ENCODE measurements around the gene VSTM2B.
"Not testable (repeated sequence)": the region's sequence is repeated elsewhere in the genome, so short reads cannot be mapped to it uniquely, and the experiment has no call there.

Gene VSTM2B

GRCh38 chr19:29525901-29526729 lies at the start of gene VSTM2B:
Gene VSTM2B, plus strand, starts transcription at chr19:29525994. Its CDS starts 590 bp downstream, at chr19:29526584.
- DNase-seq, result no peak

- DNase-seq, result no peak
Observed at GRCh38 chr19:29476528-29476927, 49.3 kb upstream of the VSTM2B start.

DNA sequence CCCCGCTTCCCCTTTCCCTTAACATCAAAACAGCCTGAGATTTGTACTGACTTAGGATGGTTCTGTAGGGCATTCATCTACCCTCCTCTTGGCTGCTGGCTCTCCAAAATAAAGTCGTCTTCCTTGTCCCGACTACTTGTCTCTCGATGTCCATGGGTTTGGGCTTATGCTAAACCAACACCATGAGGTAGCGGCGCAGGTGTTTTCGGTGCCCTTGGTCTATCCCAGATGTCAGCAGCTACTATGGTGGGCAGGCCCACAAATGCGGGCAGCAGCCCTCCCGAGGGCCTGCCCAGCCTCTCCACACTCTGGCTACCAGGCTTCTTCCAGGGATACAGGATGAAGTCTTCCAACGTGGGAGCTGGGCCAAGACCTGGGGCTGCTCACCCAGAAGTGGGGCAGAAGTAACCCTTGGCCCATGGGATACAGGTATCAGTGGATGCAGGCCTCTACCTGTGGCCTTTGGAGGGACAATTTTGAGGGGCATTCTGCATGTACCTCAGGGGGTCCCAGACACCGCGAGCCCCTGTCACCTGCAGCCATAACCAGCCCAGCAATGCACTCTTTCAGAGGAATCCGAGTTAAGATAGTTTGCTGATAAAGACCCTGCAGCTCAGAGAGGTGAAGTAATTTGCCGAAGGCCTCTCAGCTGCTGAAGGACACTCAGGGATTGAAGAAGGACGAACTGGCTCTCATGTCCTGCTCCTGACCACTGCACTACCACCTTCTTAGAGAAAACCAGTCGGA lies 47.8 kb upstream of the VSTM2B start:
- no peak for DNase-seq

DNA sequence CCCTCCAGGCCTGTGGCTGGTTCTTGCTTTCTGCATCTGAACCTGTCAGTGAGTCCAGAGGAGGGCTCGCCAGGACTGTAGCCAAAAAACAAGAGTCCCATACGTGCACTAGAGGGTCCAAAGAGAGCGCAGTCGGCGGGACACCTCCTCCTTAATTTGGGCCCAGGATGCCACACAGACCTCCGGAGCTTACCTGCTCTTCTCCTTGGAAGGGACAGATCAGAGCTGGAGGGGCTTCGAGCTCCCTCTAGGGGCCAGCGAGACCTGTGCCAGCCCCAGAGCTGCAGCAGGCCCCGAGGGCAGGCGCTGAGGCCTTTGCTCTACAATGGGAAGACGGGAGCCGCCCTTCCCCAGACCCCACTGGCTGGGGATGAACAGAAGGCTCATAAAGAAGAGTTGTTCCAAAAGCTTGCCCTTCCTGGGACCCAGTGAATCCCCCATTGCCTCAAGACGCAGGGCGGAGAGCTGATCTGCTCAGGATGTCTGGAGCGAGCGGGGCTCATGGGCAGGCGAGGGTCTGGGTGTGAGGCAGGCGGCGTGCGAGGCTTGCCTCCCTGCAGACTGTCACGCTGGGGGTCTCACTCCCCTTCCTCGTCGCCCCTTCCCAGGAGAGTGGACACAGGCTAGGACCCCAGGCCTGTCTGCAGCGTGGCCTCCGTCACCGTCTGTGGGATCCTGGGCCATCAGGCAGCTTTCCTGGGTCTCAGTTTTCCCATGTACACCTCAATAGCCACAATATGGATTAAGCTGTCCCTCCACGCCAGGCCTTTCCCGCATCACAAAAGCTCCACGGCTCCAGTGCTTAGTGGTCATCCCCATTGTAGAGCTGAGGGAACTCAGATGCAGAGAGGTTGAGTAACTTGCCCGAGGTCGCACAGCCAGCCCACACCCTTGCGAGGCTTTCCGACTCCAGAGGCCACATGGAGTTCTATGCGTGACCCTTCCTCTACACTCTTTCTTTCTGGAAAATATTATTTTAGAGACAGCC lies 46.9 kb upstream of the VSTM2B start:
- no peak for DNase-seq

- no peak for DNase-seq
Observed at GRCh38 chr19:29479941-29480340, 45.9 kb upstream of the VSTM2B start.

GRCh38 chr19:29480507-29480906 lies 45.3 kb upstream of the VSTM2B start:
- no peak for DNase-seq

DNA sequence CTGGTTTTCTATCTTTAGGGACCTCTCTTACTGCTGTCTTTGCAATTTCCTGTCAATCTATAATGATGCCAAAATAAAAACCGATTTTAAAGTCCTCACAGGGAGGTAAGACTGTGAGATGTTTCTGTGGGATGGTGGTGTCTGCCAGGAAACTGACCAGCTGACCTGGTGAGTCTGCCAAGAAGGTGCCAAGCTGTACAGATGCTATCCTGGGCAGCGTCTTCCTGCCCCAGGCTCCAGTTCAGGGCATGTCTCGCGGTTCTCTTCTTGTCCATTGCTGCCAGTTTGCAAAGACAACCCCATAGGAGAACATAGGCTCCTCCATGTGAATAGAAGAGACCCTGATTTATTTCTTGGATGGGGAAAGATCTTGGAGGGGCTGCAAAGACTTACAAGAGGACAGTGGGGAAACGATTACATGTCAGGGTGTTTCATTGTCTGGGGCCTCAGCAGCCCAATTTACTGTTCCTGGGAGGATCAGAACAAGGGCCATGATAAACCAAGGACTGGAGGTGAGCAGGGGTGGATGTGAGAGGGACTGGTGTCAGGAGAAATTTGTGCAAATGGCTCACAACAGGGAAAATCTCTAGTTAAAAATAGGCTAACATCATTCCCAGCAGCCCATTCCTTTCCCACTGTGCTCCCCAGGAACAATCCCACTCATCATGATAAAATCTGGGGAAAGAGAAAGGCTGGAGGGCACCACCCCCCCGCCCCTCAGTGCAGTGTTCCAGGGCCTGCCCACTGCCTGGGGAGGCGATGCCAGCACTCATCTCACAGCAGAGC lies 42.7 kb upstream of the VSTM2B start:
- no peak for DNase-seq

GRCh38 chr19:29483641-29483920 lies 42.2 kb upstream of the VSTM2B start:
- DNase-seq, result no peak

GRCh38 chr19:29483944-29484581 lies 41.7 kb upstream of the VSTM2B start:
- DNase-seq, result no peak

DNA sequence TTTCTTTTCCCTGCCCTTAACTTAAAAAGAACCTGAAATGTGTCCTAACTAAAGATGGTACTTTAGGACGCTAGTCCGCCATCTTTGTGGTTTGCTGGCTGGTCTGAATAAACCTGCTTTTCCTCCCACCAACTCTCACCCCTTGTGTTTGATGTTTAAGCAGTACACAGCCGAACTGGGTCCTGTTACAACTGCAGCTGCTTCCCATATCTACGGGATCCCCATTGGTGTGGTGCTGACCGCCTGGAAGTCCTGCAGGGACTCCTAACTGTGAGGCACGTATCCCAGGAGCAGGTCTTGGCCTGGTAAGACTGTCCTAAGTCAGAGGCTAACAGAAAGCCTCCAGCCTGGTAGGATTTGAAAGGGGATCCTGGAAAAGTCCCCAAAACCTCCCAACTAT lies 40.9 kb upstream of the VSTM2B start:
- DNase-seq, result no peak

GRCh38 chr19:29485293-29485692 lies 40.5 kb upstream of the VSTM2B start:
- DNase-seq, result no peak

- not testable (repeated sequence) for DNase-seq
Observed at GRCh38 chr19:29486961-29487360, 38.8 kb upstream of the VSTM2B start.

DNA sequence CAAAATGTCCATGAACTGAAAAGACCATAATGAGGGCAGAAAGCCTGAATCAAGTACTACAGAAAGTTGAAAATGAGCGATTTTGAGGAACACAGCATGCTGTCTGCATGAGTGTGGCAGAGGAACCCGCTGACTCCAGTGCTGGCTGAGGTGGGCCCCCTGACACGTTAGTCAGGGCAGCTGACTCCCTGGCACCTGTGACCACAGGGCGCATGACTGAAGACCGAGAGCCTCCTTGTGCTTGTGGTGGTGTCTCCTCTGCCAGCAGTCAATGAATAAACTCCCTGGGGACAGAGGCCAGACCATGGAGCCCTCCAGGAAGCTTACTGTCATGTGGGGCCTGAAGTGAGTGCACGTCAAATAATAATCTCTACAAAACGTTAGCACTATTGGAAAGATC lies 38.4 kb upstream of the VSTM2B start:
- no peak for DNase-seq

DNA sequence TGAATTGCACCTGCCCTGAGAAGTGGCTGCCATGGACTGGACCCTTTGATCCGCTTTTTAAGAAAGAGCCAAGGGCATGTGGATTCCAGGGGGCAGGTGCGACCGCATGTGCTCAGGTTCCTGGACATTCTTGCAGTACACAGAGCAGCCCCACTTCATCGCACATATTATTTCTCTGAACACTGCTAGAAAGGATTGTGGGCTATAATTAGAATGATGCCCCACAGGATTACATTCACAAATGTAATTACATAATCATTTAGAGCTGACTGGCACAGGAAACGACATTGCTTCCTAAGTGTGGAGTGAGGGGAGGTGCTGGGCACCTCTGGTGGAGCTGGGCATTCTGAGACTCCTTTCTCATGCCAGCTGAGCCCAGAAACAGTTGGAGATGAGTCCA lies 37.5 kb upstream of the VSTM2B start:
- no peak for DNase-seq

DNA sequence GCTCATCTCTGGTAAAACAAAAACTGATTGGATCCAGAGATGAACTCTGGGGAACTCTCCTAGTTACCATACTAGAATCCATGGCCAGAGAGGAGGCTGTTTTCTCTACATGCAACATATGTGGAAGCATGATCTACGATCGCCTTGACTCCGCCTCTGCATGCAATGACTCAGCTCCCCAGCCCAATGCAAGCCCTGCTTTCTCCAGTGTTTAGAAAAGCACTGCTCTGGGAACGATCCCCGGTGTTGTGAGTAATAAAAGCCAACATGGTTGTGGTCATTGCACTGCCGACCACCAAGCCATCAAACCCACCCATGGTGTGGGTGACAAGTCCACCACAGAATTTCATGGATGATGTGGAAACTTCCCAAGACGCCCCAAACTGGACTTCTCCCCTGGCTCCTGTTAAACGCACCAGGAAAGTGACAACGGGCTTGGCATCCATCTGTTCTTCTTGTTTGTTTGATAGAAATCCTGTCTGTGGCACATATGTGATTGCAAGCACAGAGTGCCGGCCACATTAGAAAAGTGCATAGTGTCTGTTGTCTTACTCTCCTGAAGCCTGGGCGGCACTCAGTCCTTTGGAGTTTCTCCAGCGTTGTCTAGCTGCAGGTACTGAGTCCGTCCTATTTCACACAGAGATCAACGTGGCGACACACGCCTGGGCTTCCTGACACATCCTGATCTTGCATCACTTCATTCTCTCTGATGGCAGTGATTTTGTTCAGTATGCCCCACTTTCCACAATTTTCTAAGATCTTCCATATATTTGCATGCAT lies 36.4 kb upstream of the VSTM2B start:
- DNase-seq, result no peak

DNA sequence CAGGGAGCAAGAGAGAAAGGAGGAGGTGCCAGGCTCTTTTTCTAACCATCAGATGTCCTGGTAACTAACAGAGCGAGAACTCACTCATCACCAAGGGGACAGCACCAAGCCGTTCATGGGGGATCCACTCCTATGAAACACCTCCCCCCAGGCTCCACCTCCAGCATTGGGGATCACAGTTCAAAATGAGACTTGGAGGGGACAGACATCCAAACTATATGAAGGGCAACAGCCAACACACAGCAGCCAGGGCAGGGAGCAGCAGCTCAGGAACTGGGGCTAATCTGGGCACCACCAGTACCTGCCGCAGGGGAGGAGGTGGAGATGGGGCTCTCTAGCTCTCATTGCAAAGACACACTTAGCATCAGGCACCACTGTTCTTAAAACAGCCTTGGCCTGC lies 34.3 kb upstream of the VSTM2B start:
- DNase-seq, result no peak

DNA sequence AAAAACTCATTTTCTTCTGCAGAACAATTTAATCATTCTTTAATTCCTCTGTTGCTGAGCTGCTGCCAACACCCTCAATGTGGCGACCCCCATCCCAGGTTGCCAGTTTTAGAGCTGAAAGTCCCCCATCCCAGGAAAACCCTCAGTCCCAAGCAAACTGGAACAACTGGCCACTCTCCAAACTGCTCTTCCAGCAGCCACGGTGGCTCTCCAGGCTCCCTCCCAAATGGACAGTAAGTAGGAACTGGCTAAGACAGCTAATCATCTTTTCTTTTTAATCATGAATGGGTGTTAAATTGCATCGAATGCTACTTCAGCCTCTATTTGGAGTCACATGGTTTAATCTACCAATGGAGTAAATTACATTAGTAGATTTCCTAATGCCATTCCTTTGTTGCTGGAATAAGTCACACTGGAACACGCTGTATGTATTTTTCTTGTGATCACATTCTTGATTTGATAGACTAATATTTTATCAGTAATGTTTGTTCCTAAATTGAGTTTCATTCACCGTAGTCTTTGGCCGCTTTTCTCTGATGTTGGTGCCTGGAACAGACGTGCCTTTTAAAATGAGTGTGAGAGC lies 33.7 kb upstream of the VSTM2B start:
- DNase-seq, result no peak

DNA sequence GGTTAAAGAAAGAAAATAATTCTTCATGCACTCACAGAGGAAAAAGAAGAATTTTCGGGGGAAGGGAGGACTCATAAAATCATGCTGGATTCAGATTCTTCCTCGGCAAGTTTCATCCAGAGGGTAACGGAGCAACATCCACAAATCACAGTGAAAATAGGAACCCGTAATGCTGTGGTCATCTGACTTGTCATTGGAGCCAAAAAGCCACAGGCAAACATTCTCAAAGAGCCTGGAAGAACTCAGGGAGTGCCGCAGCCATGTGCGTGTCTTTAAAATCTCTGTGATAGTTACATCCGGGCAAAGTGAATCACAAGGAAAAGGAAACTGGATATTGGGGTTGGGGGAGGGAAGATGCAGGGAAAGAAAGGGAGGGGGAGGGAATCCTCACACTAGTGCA lies 33.0 kb upstream of the VSTM2B start:
- no peak for DNase-seq

DNA sequence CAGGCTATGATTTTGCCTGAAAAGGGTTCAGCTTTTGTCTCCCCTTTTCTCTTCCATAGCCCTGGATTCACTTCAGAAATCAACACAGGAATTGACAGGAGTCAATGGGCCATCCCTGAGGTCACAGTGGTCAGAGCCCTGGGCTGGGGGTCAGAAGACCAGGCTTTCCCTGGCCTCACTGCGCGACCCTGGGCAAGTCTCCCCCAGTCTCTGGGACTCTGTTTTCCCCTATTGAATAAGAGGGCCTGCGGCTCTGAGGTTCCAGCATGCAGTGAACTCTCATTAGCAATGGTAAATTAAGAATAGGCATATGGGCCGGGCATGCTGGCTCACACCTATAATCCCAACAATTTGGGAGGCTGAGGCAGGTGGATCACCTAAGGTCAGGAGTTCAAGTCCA lies 30.7 kb upstream of the VSTM2B start:
- DNase-seq, result no peak

DNA sequence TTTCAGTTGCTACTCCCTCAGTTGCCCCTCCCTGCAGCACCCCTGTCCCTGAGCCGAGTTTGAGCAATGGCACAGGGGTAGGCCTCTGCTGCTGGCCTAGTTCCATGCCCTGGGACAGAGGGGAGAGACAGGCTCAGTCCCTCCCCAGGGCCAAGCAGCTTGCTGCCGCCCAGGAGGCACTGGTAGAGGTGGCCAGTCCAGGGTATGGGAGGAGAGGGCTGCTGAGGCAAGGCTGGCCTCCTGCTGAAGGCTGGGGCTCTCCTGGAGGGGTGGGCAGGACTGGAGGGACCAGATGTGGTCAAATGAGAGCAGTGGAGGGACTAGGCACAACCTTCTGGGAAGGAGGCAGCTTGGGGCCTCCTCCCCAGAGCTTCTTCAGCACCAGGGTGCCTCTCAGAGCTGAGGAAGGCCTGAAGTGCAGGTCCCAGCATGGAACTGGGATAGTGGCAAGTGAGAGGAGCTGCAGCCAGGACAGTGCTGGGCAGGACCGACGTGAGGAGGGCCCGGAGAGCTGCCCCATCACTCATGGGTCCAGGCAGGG lies 29.8 kb upstream of the VSTM2B start:
- DNase-seq, result no peak

- no peak for DNase-seq
Observed at GRCh38 chr19:29497241-29497640, 28.6 kb upstream of the VSTM2B start.
